Activated naive CD4-positive, alpha-beta T cell treated with anti-CD3 and anti-CD28 coated beads for 36 hours (primary cell): ENCODE results near the gene CALCR. TPM values are rescaled to one million over a fixed set of nuclear protein-coding genes. Genes with fewer than 3 reads are reported as not detected.
"Not testable (repeated sequence)": the region's sequence is repeated elsewhere in the genome, so short reads cannot be mapped to it uniquely, and the experiment has no call there.

Source experiments
- CTCF ChIA-PET: fragments of 350-600 bp; sonication (Branson Sonifier 250); formaldehyde crosslinking; loops from one replicate; lab custom pipeline; 2021; ENCODE audit warnings: antibody characterized with exemption; lab: Charles Lee
- DNase-seq: peaks from one replicate; pipeline ENCODE4 v3.0.0-alpha.2; 2020
- H3K27ac Mint-ChIP-seq: one replicate; pipeline ENCODE4 v1.8.0; 2021; ENCODE audit warnings: mild to moderate bottlenecking, mixed read lengths
- H3K27me3 Mint-ChIP-seq: one replicate; pipeline ENCODE4 v1.8.0; 2021; ENCODE audit warnings: low read depth, mixed read lengths
- H3K36me3 Mint-ChIP-seq: one replicate; pipeline ENCODE4 v1.8.0; 2021; ENCODE audit warnings: low read depth, mixed read lengths
- H3K4me1 Mint-ChIP-seq: one replicate; pipeline ENCODE4 v1.8.0; 2021; ENCODE audit warnings: low read depth, mixed read lengths
- H3K4me3 Mint-ChIP-seq: one replicate; pipeline ENCODE4 v1.8.0; 2021; ENCODE audit warnings: mild to moderate bottlenecking, moderate library complexity, mixed read lengths
- H3K9me3 Mint-ChIP-seq: one replicate; pipeline ENCODE4 v1.8.0; 2021; ENCODE audit warnings: mixed read lengths
- intact Hi-C: fragments of 100-400 bp; cut with micrococcal nuclease; formaldehyde crosslinking; loops from one replicate; pipeline ENCODE4 v1.15.1; 2023
- total RNA-seq, 2 experiments: library from RNA; stranded (reverse); gene quantifications; one replicate each; pipeline ENCODE4 v1.2.3, GENCODE V29; 2021

The CALCR gene
- total RNA-seq, 2 experiments from 2014 or later = not detected

DNA sequence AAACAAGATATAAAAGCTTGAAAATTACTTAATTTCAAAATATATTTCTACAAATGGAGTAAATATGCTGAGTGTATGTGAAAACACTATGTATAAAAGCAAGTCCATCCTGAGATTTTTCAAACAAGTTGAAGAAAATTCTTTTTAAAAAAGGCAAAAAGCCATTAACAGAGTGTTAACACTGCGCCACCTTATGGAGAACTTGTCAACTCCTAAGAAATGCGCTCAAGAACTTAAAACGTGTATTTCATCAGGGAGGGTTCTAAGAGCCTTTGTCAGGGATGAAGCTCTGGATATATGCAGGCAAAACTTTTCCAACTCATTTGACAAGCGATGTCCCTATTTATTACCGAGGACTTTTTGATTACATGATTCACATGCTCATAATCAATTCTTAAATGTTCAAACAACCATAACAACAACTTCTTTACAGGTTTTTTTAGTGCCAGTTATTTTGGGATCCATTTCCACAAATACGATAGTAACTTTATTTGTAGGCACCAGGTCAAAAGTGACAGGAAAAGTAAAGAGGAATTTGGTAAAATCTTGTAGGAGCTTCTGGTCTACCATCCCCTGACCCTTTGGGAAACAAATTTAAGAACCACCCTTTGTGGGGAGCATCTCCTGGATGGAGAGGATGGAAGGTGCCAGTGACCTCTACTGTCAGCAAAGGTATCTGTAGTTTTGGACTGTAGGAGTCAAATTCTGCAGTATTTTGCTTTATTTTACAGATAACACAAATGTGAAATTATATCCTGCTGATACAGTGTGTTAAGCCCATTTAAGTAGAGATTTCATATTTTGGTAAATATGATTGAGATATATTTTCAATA is 23.2 kb downstream of the CALCR start:
- H3K9me3 Mint-ChIP-seq = no peaks in the 10 kb centered on the region
- no peak overlapping the region for H3K4me3 Mint-ChIP-seq
- intact Hi-C loops = loop anchor here (1.0 to 2.0 kb wide), 3 partner anchors 106 to 373 kb away; no protein-coding TSS in a partner anchor
- no peaks in the 10 kb centered on the region for H3K27me3 Mint-ChIP-seq
- no peaks in the 10 kb centered on the region for H3K36me3 Mint-ChIP-seq
- DNase-seq = no peak
- no peaks in the 10 kb centered on the region for H3K4me1 Mint-ChIP-seq
- CTCF ChIA-PET = interaction anchor here (0.6 to 1.6 kb wide), 7 partner anchors 10 to 330 kb away, joined by 3 to 6 read pairs (median 3); no protein-coding TSS in a partner anchor
- no peak overlapping the region for H3K27ac Mint-ChIP-seq

DNA sequence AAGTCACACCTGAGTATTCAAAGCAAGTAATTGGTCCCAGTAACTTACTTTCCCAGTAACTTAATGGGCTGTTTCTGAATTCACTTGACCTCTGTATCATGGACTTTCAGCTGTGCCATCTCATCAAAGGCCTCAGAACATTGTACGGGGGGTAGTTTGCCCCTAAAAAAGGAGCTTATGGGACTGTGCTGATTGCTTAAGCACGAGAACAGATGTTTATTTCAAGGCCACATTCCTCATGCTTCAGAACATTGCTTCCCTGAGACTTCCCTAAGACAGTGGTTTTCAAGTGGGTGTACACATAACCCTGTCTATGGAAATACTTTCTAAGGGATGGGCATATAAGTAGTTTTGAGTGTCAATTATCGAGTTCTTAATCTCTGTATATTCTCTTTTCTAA is 26.8 kb downstream of the CALCR start:
- no peaks in the 10 kb centered on the region for H3K27me3 Mint-ChIP-seq
- H3K4me1 Mint-ChIP-seq = no peaks in the 10 kb centered on the region
- DNase-seq = no peak
- CTCF ChIA-PET = no interaction called here
- no peak overlapping the region for H3K4me3 Mint-ChIP-seq
- H3K27ac Mint-ChIP-seq = no peak overlapping the region
- H3K9me3 Mint-ChIP-seq = no peaks in the 10 kb centered on the region
- H3K36me3 Mint-ChIP-seq = no peaks in the 10 kb centered on the region
- intact Hi-C loops = no loop called here

DNA sequence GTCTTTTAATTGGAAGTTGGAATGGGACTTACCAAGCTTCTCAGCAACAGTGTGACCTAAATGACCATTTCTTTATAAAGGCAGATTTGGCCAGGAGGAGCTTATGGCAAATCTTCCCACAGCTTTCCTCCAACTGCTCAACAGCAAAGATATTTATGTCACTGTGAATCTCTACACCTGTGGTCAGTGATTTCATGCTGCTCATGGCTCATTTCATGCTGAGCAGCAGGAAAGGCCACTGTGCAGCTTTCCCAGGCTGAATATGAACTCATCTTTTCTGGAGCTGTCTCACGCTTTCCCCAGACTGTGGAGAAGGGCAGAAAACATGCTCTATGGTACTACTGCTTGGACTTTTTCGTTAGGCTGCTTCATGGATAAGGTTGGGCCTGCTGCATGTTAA is 29.8 kb downstream of the CALCR start:
- no peaks in the 10 kb centered on the region for H3K27me3 Mint-ChIP-seq
- no peaks in the 10 kb centered on the region for H3K4me1 Mint-ChIP-seq
- no peaks in the 10 kb centered on the region for H3K9me3 Mint-ChIP-seq
- no peak for DNase-seq
- intact Hi-C loops = no loop called here
- no peak overlapping the region for H3K4me3 Mint-ChIP-seq
- CTCF ChIA-PET = no interaction called here
- H3K36me3 Mint-ChIP-seq = no peaks in the 10 kb centered on the region
- no peak overlapping the region for H3K27ac Mint-ChIP-seq

DNA sequence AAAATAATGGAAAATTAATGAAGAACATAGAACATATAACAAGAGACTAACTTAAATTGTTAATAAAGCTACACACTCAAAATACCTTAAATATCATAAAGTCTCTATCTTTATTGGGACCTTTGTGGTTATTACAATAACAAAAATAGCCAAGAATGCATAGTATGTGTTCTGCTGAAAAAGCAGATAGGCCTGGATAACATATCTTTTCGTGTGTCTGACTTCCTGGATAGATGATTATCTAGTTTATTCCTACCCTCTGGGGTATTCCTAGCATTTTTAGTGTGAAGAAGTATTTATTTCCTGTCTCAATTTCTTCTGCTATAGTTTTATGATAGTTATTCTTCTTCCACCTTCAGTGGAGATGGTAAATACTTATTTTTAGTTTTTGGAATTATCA is 36.5 kb downstream of the CALCR start:
- H3K4me3 Mint-ChIP-seq = no peak overlapping the region
- no peaks in the 10 kb centered on the region for H3K27me3 Mint-ChIP-seq
- no peak overlapping the region for H3K27ac Mint-ChIP-seq
- intact Hi-C loops = no loop called here
- no peaks in the 10 kb centered on the region for H3K4me1 Mint-ChIP-seq
- H3K36me3 Mint-ChIP-seq = no peaks in the 10 kb centered on the region
- no peaks in the 10 kb centered on the region for H3K9me3 Mint-ChIP-seq
- CTCF ChIA-PET = no interaction called here
- no peak for DNase-seq

DNA sequence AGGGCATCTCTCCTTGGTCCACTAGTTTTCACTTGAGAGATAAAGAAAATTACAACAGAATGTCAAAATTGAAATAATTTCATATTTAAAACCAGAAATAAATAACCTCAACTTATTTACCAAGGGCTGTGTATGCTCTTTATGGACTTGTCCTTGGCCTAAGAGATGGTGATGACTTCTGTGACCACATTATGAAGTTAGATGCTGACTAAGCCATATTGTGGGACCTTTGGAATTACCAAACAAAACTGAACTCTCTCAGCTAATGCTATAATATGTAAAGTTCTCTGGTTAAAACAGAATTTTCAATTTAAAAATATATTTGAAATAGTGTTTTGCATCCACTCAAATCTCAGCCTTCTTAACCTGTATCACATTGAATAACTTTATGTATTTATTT is 38.9 kb downstream of the CALCR start:
- no peak overlapping the region for H3K27ac Mint-ChIP-seq

DNA sequence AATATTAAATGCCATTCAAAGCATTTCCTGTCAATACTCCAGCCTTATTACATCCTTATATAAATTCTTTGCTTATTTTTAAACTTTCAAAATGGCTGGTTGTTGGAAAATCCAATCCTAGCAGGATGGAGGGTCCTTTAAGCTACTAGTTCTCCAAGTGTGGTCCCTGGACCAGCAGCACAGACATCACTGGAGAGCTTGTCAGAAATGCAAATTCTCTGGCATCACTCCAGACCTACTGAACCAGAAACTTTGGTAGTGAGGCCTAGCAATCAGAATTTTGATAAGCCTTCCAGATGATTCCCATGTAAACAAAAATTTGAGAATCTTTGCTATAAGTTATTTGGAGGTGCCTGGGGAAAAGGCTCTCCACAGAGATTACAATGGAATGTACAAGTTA is 43.8 kb downstream of the CALCR start:
- no peaks in the 10 kb centered on the region for H3K36me3 Mint-ChIP-seq
- DNase-seq = no peak
- no peaks in the 10 kb centered on the region for H3K4me1 Mint-ChIP-seq
- intact Hi-C loops = no loop called here
- H3K27me3 Mint-ChIP-seq = no peaks in the 10 kb centered on the region
- H3K4me3 Mint-ChIP-seq = no peak overlapping the region
- CTCF ChIA-PET = no interaction called here
- H3K9me3 Mint-ChIP-seq = no peaks in the 10 kb centered on the region
- no peak overlapping the region for H3K27ac Mint-ChIP-seq

More for the DNA sequence above, 38.9 kb downstream of the CALCR start:
- H3K4me1 Mint-ChIP-seq = no peaks in the 10 kb centered on the region
- no peak overlapping the region for H3K4me3 Mint-ChIP-seq
- intact Hi-C loops = no loop called here
- no peaks in the 10 kb centered on the region for H3K9me3 Mint-ChIP-seq
- CTCF ChIA-PET = no interaction called here
- no peak for DNase-seq
- no peaks in the 10 kb centered on the region for H3K36me3 Mint-ChIP-seq
- H3K27me3 Mint-ChIP-seq = no peaks in the 10 kb centered on the region

DNA sequence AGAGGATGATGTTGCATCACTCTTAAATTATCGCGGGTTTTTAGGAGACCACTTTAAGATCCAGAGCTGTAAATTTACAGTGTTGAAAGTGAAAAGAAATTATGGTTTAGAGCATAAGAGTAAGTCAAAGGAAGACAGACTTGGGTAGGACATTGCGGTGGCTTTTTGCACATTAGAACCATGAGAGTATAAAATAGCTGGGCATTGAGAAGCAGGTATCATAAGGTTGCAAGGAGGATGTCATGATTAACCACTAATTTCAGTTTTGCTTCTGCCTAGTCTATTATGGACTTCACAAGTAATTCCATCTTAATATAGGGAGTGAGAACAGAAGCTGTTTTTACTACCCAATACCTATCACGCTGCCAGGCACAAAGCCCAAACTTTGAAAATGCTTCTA is 57.7 kb downstream of the CALCR start:
- Mint-ChIP-seq H3K4me1 (no peaks in the 10 kb centered on the region), H3K36me3 (no peaks in the 10 kb centered on the region), H3K4me3 (no peak overlapping the region), H3K27ac (no peak overlapping the region), H3K9me3 (no peaks in the 10 kb centered on the region), H3K27me3 (no peaks in the 10 kb centered on the region)
- intact Hi-C loops = no loop called here
- CTCF ChIA-PET = no interaction called here
- no peak for DNase-seq

DNA sequence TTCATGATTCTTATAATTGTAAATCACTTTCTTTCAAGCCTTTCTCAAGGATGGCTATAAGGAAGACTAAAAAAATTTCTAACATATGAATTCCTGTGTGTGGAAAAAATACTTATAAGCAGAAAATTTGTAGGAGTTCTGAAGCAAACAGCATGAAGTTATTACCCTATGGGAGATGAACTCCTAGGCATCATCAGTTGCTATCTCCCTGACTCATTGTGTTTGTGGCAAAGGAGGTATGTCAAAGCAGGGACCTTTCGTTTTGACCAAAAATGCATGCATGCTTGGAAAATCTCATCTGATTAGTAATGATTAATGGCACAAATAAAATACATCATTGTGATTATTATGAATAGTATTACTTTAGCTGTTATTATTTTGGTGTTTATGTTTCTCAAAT is 59.4 kb downstream of the CALCR start:
- H3K9me3 Mint-ChIP-seq = no peaks in the 10 kb centered on the region
- CTCF ChIA-PET = no interaction called here
- no peaks in the 10 kb centered on the region for H3K36me3 Mint-ChIP-seq
- no peak overlapping the region for H3K27ac Mint-ChIP-seq
- intact Hi-C loops = no loop called here
- no peaks in the 10 kb centered on the region for H3K4me1 Mint-ChIP-seq
- no peak for DNase-seq
- H3K27me3 Mint-ChIP-seq = no peaks in the 10 kb centered on the region
- no peak overlapping the region for H3K4me3 Mint-ChIP-seq

DNA sequence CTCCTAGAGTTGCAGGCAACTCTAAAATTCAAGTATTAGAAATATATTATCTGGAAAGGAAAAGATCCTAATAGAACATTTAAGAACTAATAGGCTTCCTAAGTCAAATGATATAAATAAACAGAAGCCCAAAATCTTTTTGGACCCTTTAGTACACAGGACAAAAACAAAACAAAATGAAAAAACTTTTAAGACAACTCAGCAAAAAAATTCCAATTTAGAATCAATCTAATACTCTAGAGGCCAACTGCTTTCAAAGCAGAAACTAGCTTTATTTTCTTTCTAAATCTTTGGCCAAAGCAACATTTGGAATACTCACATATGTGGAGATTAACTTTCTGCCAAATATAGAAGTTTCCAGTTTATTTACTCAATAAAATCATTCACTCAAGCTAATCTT is 65.2 kb downstream of the CALCR start:
- Mint-ChIP-seq H3K9me3 (no peaks in the 10 kb centered on the region), H3K36me3 (no peaks in the 10 kb centered on the region), H3K4me3 (no peak overlapping the region), H3K27ac (no peak overlapping the region), H3K4me1 (no peaks in the 10 kb centered on the region), H3K27me3 (no peaks in the 10 kb centered on the region)
- DNase-seq = no peak
- intact Hi-C loops = no loop called here
- CTCF ChIA-PET = no interaction called here

DNA sequence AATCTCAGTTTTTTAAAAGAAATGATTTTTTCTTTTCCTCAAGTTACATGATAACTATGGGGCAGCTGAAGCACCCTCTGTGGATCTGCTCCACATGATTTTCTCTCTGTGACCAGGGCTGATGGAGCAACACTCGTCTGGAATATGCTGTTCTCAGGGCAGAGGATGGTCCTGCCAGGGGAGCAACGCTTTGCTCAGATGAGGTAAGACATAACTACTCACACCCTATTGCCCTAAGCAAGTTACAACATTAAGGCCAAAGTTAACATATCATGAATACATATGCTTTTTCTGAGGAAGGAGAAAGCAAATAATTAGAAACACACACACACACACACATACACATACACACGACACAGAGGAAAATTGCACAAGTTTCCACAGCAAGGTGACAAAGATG is 71.4 kb downstream of the CALCR start:
- CTCF ChIA-PET = no interaction called here
- H3K4me3 Mint-ChIP-seq = no peak overlapping the region
- H3K36me3 Mint-ChIP-seq = no peaks in the 10 kb centered on the region

DNA sequence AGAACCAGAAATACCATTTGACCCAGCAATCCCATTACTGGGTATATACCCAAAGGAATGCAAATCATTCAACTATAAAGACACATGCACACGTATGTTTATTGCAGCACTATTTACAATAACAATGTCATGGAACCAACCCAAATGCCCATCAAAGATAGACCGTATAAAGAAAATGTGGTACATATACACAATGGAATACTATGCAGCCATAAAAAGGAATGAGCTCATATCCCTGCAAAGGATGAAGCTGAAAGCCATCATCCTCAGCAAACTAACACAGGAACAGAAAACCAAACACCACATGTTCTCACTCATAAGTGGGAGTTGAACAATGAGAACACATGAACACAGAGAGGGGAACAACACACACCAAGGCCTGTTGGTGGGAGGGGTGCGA is 82.7 kb downstream of the CALCR start:
- CTCF ChIA-PET, intact Hi-C loops, H3K4me3 Mint-ChIP-seq, H3K36me3 Mint-ChIP-seq, H3K9me3 Mint-ChIP-seq, H3K4me1 Mint-ChIP-seq, DNase-seq, H3K27ac Mint-ChIP-seq, H3K27me3 Mint-ChIP-seq: not testable (repeated sequence)

More for the DNA sequence above, 71.4 kb downstream of the CALCR start:
- DNase-seq = no peak
- intact Hi-C loops = no loop called here
- no peaks in the 10 kb centered on the region for H3K4me1 Mint-ChIP-seq
- no peaks in the 10 kb centered on the region for H3K9me3 Mint-ChIP-seq
- no peak overlapping the region for H3K27ac Mint-ChIP-seq
- no peaks in the 10 kb centered on the region for H3K27me3 Mint-ChIP-seq

DNA sequence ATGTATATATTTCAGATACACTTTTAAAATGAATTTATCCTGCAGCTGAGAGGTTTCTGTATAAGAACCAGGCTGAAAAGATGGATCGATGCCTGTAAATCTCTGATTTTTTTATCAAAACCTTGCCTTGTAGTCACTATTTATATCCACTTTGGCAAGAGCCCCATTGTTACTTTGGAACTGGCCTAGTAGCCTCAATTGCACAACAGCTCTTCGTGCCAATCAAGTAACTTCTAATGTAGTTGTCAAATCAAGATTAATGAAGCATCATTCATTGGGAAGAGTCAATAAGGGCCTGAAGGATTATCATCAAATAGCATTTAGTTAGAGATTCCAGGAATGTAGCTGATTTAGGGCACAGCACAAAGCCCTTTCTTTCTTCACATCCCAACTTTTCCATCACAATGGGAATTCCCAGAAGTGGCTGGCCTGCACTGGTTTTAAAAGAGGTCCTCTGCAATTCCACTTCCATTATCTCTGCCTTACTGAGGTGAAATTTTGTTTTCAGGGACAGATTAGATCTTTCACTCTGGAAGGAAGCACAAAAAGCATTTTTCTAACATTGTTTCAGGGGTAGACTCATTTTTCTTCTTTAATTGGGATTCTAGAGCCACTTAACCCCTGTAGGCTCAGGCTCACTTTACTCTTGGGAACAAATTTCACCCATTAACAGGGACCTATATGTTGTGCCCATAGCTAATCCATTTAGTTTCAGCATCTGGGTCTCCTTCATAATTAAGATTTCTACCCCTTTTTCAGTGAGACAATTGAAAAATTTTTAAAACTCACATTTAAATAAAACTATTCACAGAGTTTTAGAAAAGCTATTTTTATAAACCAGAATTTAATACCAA is 97.8 kb downstream of the CALCR start:
- Mint-ChIP-seq H3K9me3 (no peaks in the 10 kb centered on the region), H3K4me3 (no peak overlapping the region), H3K4me1 (no peaks in the 10 kb centered on the region), H3K27me3 (peaks cover 5% of the 10 kb centered on the region), H3K36me3 (no peaks in the 10 kb centered on the region), H3K27ac (no peak overlapping the region)
- intact Hi-C loops = no loop called here
- CTCF ChIA-PET = no interaction called here
- no peak for DNase-seq

DNA sequence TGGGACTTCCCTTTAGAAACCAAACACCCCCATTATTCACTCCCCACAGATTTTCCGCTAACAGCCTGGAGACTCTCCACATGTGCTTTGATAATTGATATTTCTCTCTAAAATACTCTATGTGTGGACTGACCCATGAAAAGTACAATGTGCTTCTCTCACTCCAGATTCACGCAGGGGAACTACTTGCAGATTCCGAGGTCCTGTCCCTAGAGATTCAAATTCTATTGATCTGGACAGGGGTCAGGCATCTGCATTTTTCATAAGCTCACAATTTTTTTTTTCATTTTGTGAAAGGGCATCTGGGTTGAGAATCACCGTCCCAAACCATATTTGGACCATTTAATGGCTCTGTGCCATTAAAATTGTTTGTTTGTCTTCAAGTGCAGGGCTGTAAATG is 98.7 kb downstream of the CALCR start:
- intact Hi-C loops = no loop called here
- no peak overlapping the region for H3K27ac Mint-ChIP-seq
- no peaks in the 10 kb centered on the region for H3K36me3 Mint-ChIP-seq
- CTCF ChIA-PET = no interaction called here
- no peaks in the 10 kb centered on the region for H3K4me1 Mint-ChIP-seq
- no peak overlapping the region for H3K4me3 Mint-ChIP-seq
- no peaks in the 10 kb centered on the region for H3K9me3 Mint-ChIP-seq
- peaks cover 5% of the 10 kb centered on the region for H3K27me3 Mint-ChIP-seq
- no peak for DNase-seq
